ENCODE data around the gene ZFAND3.

GRCh38 chr6:38150021-38150420 is 330.5 kb downstream of the ZFAND3 start:
- no peak for TF ChIP-seq EZH2 (IDR thresholded peaks at IDR 0.05; ENCODE audit: low read length)
- TF ChIP-seq CTCF (optimal IDR thresholded peaks at IDR 0.05 in 1 of 3, IDR thresholded peaks at IDR 0.05 in 1 of 3, conservative IDR thresholded peaks at IDR 0.05 in 1 of 3; ENCODE audit: extremely low read depth in 1 of 3, insufficient read depth in 2 of 3, low read length in 3 of 3): no peak

Measured in keratinocyte (primary cell).